Heart left ventricle (tissue), 16 donors: ENCODE data around the gene TOR3A. TPM values are rescaled to one million over a fixed set of nuclear protein-coding genes. Genes with fewer than 3 reads are reported as not detected.

Experiments
- ATAC-seq, 4 donors: fragments of 200-7000 bp; cut with Tn5 transposase; one replicate each; pipeline ENCODE4 v1.9.1; 2020 to 2022; ENCODE audit warnings: moderate library complexity in 4 of 4, mild to moderate bottlenecking in 3 of 4, moderate number of reproducible peaks in 1 of 4
- DNase-seq, 5 donors: peaks; one replicate each; pipeline ENCODE4 v3.0.0-alpha.2; 2020
- H3K27ac ChIP-seq, 12 donors: fragments of 200-600 bp; sonication (generic) in 4 of 12; one replicate each; pipeline versions ENCODE4 v1.5.0 to v1.8.0; 2016 to 2022; ENCODE audit warnings: mild to moderate bottlenecking in 2 of 12
- H3K27me3 ChIP-seq, 9 donors: fragments of 200-600 bp; sonication (generic) in 2 of 9; one replicate each; pipeline versions ENCODE4 v1.5.1 to v1.8.0; 2016 to 2022; ENCODE audit warnings: mild to moderate bottlenecking in 3 of 9
- H3K36me3 ChIP-seq, 9 donors: fragments of 200-600 bp; sonication (generic) in 2 of 9; one replicate each; pipeline versions ENCODE4 v1.5.0 to v1.8.0; 2018 to 2022; ENCODE audit warnings: mild to moderate bottlenecking in 2 of 9
- H3K4me1 ChIP-seq, 12 donors: fragments of 200-600 bp; sonication (generic) in 4 of 12; one replicate each; pipeline versions ENCODE4 v1.5.0 to v1.8.0; 2016 to 2022; ENCODE audit warnings: mild to moderate bottlenecking in 3 of 12
- H3K4me3 ChIP-seq, 12 donors: fragments of 200-600 bp; sonication (generic) in 4 of 12; one replicate each; pipeline versions ENCODE4 v1.5.0 to v1.8.0; 2017 to 2022; ENCODE audit warnings: mild to moderate bottlenecking in 9 of 12, moderate library complexity in 4 of 12
- H3K9me3 ChIP-seq, 12 donors: fragments of 200-600 bp; sonication (generic) in 4 of 12; one replicate each; pipeline versions ENCODE4 v1.5.0 to v1.8.0; 2016 to 2022; ENCODE audit warnings: mild to moderate bottlenecking in 1 of 12
- CTCF ChIP-seq, 12 donors: fragments of 200-600 bp; sonication (generic) in 4 of 12; IDR thresholded peaks; one replicate each; pipeline versions ENCODE4 v1.5.0 to v1.8.0; 2018 to 2022; ENCODE audit warnings: antibody characterized with exemption in 12 of 12, mild to moderate bottlenecking in 5 of 12
- POLR2A ChIP-seq, 2 donors: fragments of 450-650 bp; IDR thresholded peaks; one replicate each; pipeline ENCODE4 v1.6.1; 2017; ENCODE audit warnings: antibody characterized with exemption in 2 of 2, mild to moderate bottlenecking in 2 of 2, moderate library complexity in 2 of 2
- WGBS, 4 donors: extraction: QIAGEN DNeasy Blood & Tissue Kit in 2 of 4; methylation state at CpG; one replicate each; pipeline versions ENCODE4 v1.1.5 to v1.1.7; 2013 to 2018; 5-methylcytosine and 5-hydroxymethylcytosine counted together
- intact Hi-C, 10 donors: fragments of 100-400 bp; cut with DNase I; formaldehyde crosslinking; loops; one replicate each; pipeline versions ENCODE4 v1.11.1 to v1.14.2; 2022
- polyA plus RNA-seq, 2 donors: library from polyadenylated mRNA; stranded (reverse); fragments of 200-250 nt; gene quantifications; one replicate each; pipeline ENCODE4 v1.2.3, GENCODE V29; 2013
- total RNA-seq, 9 donors: library from RNA; depleted of rRNA in 2 of 9; stranded (reverse); fragments of >200 nt in 2 of 9; fragmentation: NEBNext Ultra II Directional in 3 of 9; extraction: Animal tissue kit (Norgen Biotek cat#: 25700) in 3 of 9; gene quantifications; one replicate each; pipeline versions ENCODE4 v1.1.0 to v1.2.4, GENCODE V29; 2016 to 2023
- donor health status: ischemic (EF 13 %, LVEDD 7.1; RV severe dilation, severe dysfunction).
- donor health status: healthy with polysubstance abuse.
- donor health status: DM: no; HTN: yes; CAD: no.
- donor health status: DM: no; HTN: no; CAD: no.
- donor health status: ischemic (EF 25% LVEDD 6.9; RV normal size, moderate dysfunction).
- donor health status: ischemic (EF 25% LVEDD 5.7; RV mildly dilated, moderate dysfunction).
- donor health status: healthy.
- donor health status: DM: yes; HTN: yes; CAD: no.
- donor health status: ischemic (EF 35%, LVEDD 5.7; RV mildly dilated, moderate dysfunction).
- donor health status: nonischemic (EF 11% LVEDD 7.7; RV severe dilation, severe dysfunction).
- donor health status: DM: yes; HTN: yes; CAD: no.
- donor health status: PGD.
- donor health status: ischemic (EF 29% LVEDD 5.4; RV normal size, mild dysfunction).
- donor health status: nonischemic (EF 23%, LVEDD 6.1; RV moderate dilation, normal function).

TOR3A gene
- total and polyA plus RNA-seq, 11 donors = 3.8 to 22.4 (median 9.9) TPM

GRCh38 chr1:179119513-179119912 is 37.6 kb downstream of the TOR3A start:
- Histone ChIP-seq H3K27ac (no peak overlapping the region), H3K4me1 (peaks cover 0 to 7% (median 0%) of the 10 kb centered on the region in 12 donors), H3K27me3 (no peaks in the 10 kb centered on the region), H3K4me3 (no peak overlapping the region), H3K36me3 (peaks cover 0 to 74% (median 57%) of the 10 kb centered on the region in 9 donors), H3K9me3 (no peaks in the 10 kb centered on the region)
- ATAC-seq (no peak), DNase-seq (no peak)
- intact Hi-C loops = no loop called here
- TF ChIP-seq CTCF (IDR thresholded peaks at IDR 0.05) (no peak), POLR2A (IDR thresholded peaks at IDR 0.05) (no peak)

- Histone ChIP-seq H3K4me3 (no peak overlapping the region), H3K9me3 (no peaks in the 10 kb centered on the region), H3K27ac (no peak overlapping the region), H3K27me3 (no peaks in the 10 kb centered on the region), H3K4me1 (peaks cover 0 to 10% (median 0%) of the 10 kb centered on the region in 12 donors), H3K36me3 (peaks cover 0 to 70% (median 49%) of the 10 kb centered on the region in 9 donors)
- TF ChIP-seq CTCF (IDR thresholded peaks at IDR 0.05) = no peak
- no peak for TF ChIP-seq POLR2A (IDR thresholded peaks at IDR 0.05)
- DNase-seq (no peak), ATAC-seq (no peak)
- WGBS, 4 donors = 86 to 94% (median 90%) methylated on average over 2 of the region's 2 CpGs
- intact Hi-C loops = loop anchor here in 8 of 10 donors (2.0 to 10.0 kb wide), 6 partner anchors 72 to 248 kb away; partner anchors contain the start of genes AXDND1 (in 3 of the 8) and SOAT1 (in 2 of the 8)
Measured at GRCh38 chr1:179120736-179121135, 38.9 kb downstream of the TOR3A start.

DNA sequence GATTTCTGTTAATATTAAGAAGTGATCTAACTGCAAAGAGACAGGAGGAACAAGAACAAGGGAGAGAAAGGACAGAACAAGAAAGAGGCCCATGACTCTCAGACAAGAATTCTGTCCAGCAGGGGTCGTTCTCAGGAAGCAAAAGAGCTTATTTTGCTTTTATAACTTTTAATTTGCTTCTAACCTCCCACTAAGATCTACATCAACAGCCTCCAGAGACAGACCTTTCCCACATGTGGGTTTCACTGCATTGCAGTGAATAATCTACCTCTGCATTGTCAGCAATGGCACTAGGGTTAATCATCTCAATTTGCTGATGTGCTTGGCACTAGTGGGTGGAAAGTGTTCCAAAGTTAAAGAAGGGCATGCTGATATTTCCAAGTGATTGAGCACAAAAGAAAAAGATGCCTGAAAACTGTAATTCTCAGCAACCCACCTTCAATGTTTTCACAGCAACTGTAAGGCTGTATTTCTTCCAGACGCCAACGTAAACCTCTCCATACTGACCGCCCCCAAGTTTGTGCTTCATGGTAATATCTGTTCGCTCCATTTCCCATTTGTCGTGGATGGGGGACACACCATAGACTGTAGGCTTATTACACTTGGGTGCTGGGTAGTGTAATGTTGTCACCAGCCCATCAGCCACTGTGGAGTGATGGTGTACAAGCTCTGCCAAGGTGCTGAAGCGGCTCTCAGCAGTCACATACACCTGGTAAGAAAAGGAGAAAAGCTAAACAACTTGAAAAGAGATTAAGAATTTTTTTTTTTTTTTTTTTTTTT is 39.5 kb downstream of the TOR3A start:
- Histone ChIP-seq H3K4me3 (no peak overlapping the region), H3K4me1 (peaks cover 0 to 16% (median 3%) of the 10 kb centered on the region in 12 donors), H3K27me3 (no peaks in the 10 kb centered on the region), H3K9me3 (no peaks in the 10 kb centered on the region), H3K36me3 (peaks cover 0 to 70% (median 43%) of the 10 kb centered on the region in 9 donors), H3K27ac (no peak overlapping the region)
- no peak for ATAC-seq
- TF ChIP-seq CTCF (IDR thresholded peaks at IDR 0.05) (peak; percentile 23 to 74 (median 58)), POLR2A (IDR thresholded peaks at IDR 0.05) (no peak)
- WGBS, 4 donors = 84 to 87% (median 86%) methylated on average over 7 of the region's 7 CpGs
- intact Hi-C loops = loop anchor here in 8 of 10 donors (2.0 to 10.0 kb wide), 6 partner anchors 71 to 247 kb away; partner anchors contain the start of genes AXDND1 (in 3 of the 8) and SOAT1 (in 2 of the 8)
- no peak for DNase-seq

- DNase-seq = no peak
- TF ChIP-seq CTCF (IDR thresholded peaks at IDR 0.05) (no peak), POLR2A (IDR thresholded peaks at IDR 0.05) (no peak)
- Histone ChIP-seq H3K4me1 (peaks cover 0 to 50% (median 15%) of the 10 kb centered on the region in 12 donors), H3K4me3 (no peak overlapping the region), H3K36me3 (peaks cover 0 to 39% (median 11%) of the 10 kb centered on the region in 9 donors), H3K27me3 (no peaks in the 10 kb centered on the region), H3K27ac (no peak overlapping the region), H3K9me3 (no peaks in the 10 kb centered on the region)
- no peak for ATAC-seq
- 88 to 94% (median 89%) methylated on average over 1 of the region's 1 CpG for WGBS, 4 donors
- intact Hi-C loops = loop anchor here in 9 of 10 donors (5.0 to 10.0 kb wide), 5 partner anchors 43 to 242 kb away; partner anchors contain the start of genes AXDND1 (in 5 of the 9), SOAT1 (in 2 of the 9) and TOR3A (in 1 of the 9)
Measured at GRCh38 chr1:179124873-179125272, 43.0 kb downstream of the TOR3A start.
